WI38 (cell line): ENCODE results near the gene EVC2.

Experiments
- H3K4me3 ChIP-seq: 2 replicates; pipeline ENCODE4 v1.5.1; 2011; ENCODE audit warnings: low read depth, mild to moderate bottlenecking, control low read depth, low read length
- CTCF ChIP-seq: IDR thresholded peaks from 2 replicates; pipeline ENCODE4 v1.5.1; 2012; ENCODE audit warnings: low read depth, mild to moderate bottlenecking, control low read depth, low read length

The EVC2 gene

GRCh38 chr4:5691491-5692132 is 16.7 kb downstream of the EVC2 start:
- no peak for TF ChIP-seq CTCF

GRCh38 chr4:5689065-5689464 is 19.3 kb downstream of the EVC2 start:
- H3K4me3 ChIP-seq: no peak overlapping the region
- TF ChIP-seq CTCF: no peak

More at GRCh38 chr4:5691491-5692132, 16.7 kb downstream of the EVC2 start:
- no peak overlapping the region for H3K4me3 ChIP-seq

- no peak overlapping the region for H3K4me3 ChIP-seq
- no peak for TF ChIP-seq CTCF
These were observed 22.0 kb downstream of the EVC2 start for GRCh38 chr4:5686338-5686737.

GRCh38 chr4:5685296-5685695 is 23.1 kb downstream of the EVC2 start:
- no peak overlapping the region for H3K4me3 ChIP-seq
- no peak for TF ChIP-seq CTCF

GRCh38 chr4:5683566-5683965 is 24.8 kb downstream of the EVC2 start:
- H3K4me3 ChIP-seq: no peak overlapping the region
- no peak for TF ChIP-seq CTCF

- TF ChIP-seq CTCF: no peak
- H3K4me3 ChIP-seq: no peak overlapping the region
These were observed 29.4 kb downstream of the EVC2 start for GRCh38 chr4:5678977-5679376.

- H3K4me3 ChIP-seq: no peak overlapping the region
- TF ChIP-seq CTCF: no peak
These were observed 31.6 kb downstream of the EVC2 start for GRCh38 chr4:5676763-5677162.
